ENCODE results near the gene PCNT. TPM values are rescaled to one million over a fixed set of nuclear protein-coding genes. Genes with fewer than 3 reads are reported as not detected.

Gene PCNT
- total RNA-seq, 6 experiments from 2014 or later, result 23.2 to 26.9 (median 25.5) TPM

DNA sequence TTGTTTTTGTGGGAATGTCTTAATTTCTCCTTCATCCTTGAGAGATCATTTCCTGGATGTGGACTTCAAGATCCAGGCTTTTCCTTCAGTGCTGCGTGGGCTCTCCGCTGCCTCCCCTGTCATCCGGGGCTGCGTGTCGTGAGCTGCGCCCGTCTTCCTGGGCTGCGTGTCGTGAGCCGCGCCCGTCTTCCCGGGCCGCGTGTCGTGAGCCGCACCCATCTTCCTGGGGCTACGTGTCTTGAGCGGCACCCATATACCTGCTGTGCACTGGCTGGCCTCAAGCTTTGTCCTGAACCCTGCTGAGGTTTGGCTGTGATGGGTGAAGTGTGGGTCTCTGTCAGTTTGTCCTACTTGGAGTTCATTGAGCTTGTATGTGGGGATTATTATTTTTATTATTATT is 55.1 kb downstream of the PCNT start:
- Mint-ChIP-seq H3K27me3 (ENCODE audit: insufficient read depth) (peaks cover 3% of the 10 kb centered on the region; the same call in 1 of the 2 replicates), H3K9me3 (peaks cover 24% of the 10 kb centered on the region), H3K4me3 (no peak overlapping the region), H3K4me1 (ENCODE audit: low read depth) (no peaks in the 10 kb centered on the region), H3K36me3 (ENCODE audit: low read depth) (peaks cover 51% of the 10 kb centered on the region), H3K27ac (no peak overlapping the region)
- TF ChIP-seq, protein P1, sequence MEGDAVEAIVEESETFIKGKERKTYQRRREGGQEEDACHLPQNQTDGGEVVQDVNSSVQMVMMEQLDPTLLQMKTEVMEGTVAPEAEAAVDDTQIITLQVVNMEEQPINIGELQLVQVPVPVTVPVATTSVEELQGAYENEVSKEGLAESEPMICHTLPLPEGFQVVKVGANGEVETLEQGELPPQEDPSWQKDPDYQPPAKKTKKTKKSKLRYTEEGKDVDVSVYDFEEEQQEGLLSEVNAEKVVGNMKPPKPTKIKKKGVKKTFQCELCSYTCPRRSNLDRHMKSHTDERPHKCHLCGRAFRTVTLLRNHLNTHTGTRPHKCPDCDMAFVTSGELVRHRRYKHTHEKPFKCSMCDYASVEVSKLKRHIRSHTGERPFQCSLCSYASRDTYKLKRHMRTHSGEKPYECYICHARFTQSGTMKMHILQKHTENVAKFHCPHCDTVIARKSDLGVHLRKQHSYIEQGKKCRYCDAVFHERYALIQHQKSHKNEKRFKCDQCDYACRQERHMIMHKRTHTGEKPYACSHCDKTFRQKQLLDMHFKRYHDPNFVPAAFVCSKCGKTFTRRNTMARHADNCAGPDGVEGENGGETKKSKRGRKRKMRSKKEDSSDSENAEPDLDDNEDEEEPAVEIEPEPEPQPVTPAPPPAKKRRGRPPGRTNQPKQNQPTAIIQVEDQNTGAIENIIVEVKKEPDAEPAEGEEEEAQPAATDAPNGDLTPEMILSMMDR (IDR thresholded peaks at IDR 0.05), result no peak
- no peak for DNase-seq

- TF ChIP-seq, protein P1 (IDR thresholded peaks at IDR 0.05), result no peak
- no peak overlapping the region for H3K4me3 Mint-ChIP-seq
- DNase-seq, result no peak
- H3K27me3 Mint-ChIP-seq (ENCODE audit: insufficient read depth), result peaks cover 3% of the 10 kb centered on the region; the same call in 1 of the 2 replicates
- H3K27ac Mint-ChIP-seq, result no peak overlapping the region
- H3K36me3 Mint-ChIP-seq (ENCODE audit: low read depth), result peaks cover 57% of the 10 kb centered on the region
- H3K4me1 Mint-ChIP-seq (ENCODE audit: low read depth), result no peaks in the 10 kb centered on the region
- peaks cover 30% of the 10 kb centered on the region for H3K9me3 Mint-ChIP-seq
These were observed 55.7 kb downstream of the PCNT start for GRCh38 chr21:46379691-46380090.

DNA sequence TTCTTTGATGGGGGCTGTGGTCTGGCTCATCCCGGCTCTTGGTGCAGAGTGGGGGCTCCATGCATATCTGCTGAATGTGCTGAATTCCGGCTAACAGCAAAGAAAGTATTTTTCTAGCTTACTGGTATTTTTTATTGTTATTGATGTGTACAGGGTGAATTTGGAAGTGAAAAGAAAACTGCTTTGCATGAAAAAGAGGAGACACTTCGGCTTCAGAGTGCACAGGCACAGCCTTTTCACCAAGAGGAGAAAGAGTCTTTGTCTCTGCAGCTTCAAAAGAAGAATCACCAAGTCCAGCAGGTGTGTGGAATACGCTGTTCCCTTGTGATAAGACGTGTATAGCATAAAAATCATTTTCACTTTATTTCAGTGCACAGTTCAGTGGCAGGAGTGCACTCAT is 57.6 kb downstream of the PCNT start:
- H3K4me1 Mint-ChIP-seq (ENCODE audit: low read depth), result no peaks in the 10 kb centered on the region
- peaks cover 3% of the 10 kb centered on the region; the same call in 1 of the 2 replicates for H3K27me3 Mint-ChIP-seq (ENCODE audit: insufficient read depth)
- H3K27ac Mint-ChIP-seq, result no peak overlapping the region
- peaks cover 67% of the 10 kb centered on the region for H3K36me3 Mint-ChIP-seq (ENCODE audit: low read depth)
- no peak overlapping the region for H3K4me3 Mint-ChIP-seq
- peaks cover 32% of the 10 kb centered on the region for H3K9me3 Mint-ChIP-seq
- TF ChIP-seq, protein P1 (IDR thresholded peaks at IDR 0.05), result no peak
- DNase-seq, result no peak

DNA sequence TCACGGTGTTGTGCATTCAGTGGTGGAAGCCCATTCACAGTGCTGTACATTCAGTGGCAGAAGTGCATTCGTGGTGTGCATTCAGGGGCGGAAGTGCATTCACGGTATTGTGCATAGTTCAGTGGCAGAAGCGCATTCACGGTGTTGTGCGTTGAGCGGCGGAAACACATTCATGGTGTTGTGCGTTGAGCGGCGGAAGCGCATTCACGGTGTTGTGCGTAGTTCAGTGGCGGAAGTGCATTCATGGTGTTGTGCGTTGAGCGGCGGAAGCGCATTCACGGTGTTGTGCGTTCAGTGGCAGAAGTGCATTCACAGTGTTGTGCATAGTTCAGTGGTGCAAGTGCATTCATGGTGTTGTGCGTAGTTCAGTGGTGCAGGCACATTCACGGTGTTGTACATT is 60.6 kb downstream of the PCNT start:
- peaks cover 32% of the 10 kb centered on the region for H3K9me3 Mint-ChIP-seq
- H3K36me3 Mint-ChIP-seq (ENCODE audit: low read depth), result peaks cover 48% of the 10 kb centered on the region
- DNase-seq, result no peak
- H3K27me3 Mint-ChIP-seq (ENCODE audit: insufficient read depth), result peaks cover 3% of the 10 kb centered on the region; the same call in 1 of the 2 replicates
- no peak overlapping the region for H3K4me3 Mint-ChIP-seq
- H3K4me1 Mint-ChIP-seq (ENCODE audit: low read depth), result no peaks in the 10 kb centered on the region
- TF ChIP-seq, protein P1 (IDR thresholded peaks at IDR 0.05), result no peak
- no peak overlapping the region for H3K27ac Mint-ChIP-seq

DNA sequence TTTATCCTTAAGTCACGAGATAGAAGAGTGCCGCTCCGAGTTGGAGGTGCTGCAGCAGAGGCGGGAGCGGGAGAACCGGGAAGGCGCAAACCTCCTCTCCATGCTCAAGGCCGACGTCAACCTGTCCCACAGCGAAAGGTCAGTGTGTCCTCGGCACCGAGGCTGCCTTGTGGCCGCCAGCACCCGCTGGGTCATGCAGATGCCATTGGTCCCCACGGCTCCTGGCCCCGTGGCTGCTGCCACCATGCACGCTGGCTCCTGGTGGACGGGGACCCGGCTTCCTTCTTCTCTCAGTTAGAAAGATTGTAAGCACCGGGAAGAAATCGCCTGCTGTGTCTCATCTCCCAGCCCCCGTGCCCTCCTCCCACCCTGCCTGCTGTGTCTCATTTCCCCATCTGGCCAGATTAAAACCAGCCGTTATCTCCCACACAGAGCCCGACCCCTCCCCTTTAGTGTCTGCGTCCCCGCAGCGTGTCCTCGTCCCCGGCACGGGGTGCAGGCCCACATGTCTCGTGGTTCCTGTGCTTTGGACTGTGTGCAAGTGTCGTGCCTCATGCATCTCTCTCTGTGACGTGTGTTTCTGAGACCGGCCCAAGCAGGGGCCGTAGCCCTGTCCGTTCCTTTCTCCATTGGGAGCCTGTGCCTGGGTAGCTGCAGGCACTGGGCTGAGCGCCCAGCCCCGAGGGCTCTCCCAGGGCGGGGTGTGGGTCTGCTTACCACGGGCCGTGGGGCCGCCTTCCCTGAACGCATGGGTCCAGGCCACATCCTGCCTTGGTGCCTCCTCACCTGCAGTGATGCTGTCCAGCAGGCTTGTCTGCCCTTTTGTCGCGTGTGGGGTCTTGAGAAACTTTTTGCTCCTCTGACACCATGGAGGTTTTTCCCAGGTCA is 62.1 kb downstream of the PCNT start:
- H3K4me1 Mint-ChIP-seq (ENCODE audit: low read depth), result no peaks in the 10 kb centered on the region
- H3K36me3 Mint-ChIP-seq (ENCODE audit: low read depth), result peaks cover 50% of the 10 kb centered on the region
- H3K27me3 Mint-ChIP-seq (ENCODE audit: insufficient read depth), result no peaks in the 10 kb centered on the region; the same call in 1 of the 2 replicates
- H3K9me3 Mint-ChIP-seq, result peaks cover 32% of the 10 kb centered on the region
- no peak for DNase-seq
- TF ChIP-seq, protein P1 (IDR thresholded peaks at IDR 0.05), result no peak
- no peak overlapping the region for H3K27ac Mint-ChIP-seq
- H3K4me3 Mint-ChIP-seq, result no peak overlapping the region
